OCI-LY3 (cell line): Measurements from ENCODE around the gene GLT1D1.

ENCODE experiments used
- H2AFZ ChIP-seq: fragments of 200-600, 300-600 bp; shearing (Covaris generic); 2 replicates; pipeline ENCODE4 v1.6.0; 2014; ENCODE audit warnings: antibody characterized with exemption, low read depth, low read length
- H3K27ac ChIP-seq: fragments of 200-600, 300-600 bp; sonication (generic); 2 replicates; pipeline ENCODE4 v1.5.1; 2014; ENCODE audit warnings: mild to moderate bottlenecking, low read length, moderate library complexity, mixed read lengths
- H3K27me3 ChIP-seq: fragments of 200-600, 300-600 bp; sonication (generic); 2 replicates; pipeline ENCODE4 v1.6.1; 2014; ENCODE audit warnings: low read depth, low read length, mixed read lengths
- H3K36me3 ChIP-seq: fragments of 200-600, 300-600 bp; sonication (generic); replicated peaks from 2 replicates; pipeline ENCODE3; 2014; ENCODE audit warnings: low read depth, low read length, mixed read lengths
- H3K4me1 ChIP-seq: fragments of 300-600, 200-600 bp; sonication (generic); 2 replicates; pipeline ENCODE4 v1.6.1; 2014; ENCODE audit warnings: low read length, mixed read lengths
- H3K4me2 ChIP-seq: fragments of 200-600, 300-600 bp; sonication (generic); 2 replicates; pipeline ENCODE4 v1.6.1; 2014; ENCODE audit warnings: low read length, mixed read lengths
- H3K4me3 ChIP-seq: fragments of 300-600, 200-600 bp; sonication (generic); 2 replicates; pipeline ENCODE4 v1.5.1; 2014; ENCODE audit warnings: antibody characterized with exemption, mild to moderate bottlenecking, low read length, moderate library complexity
- H3K79me2 ChIP-seq: fragments of 300-600, 200-600 bp; shearing (Covaris generic); 2 replicates; pipeline ENCODE4 v1.6.1; 2014; ENCODE audit warnings: mild to moderate bottlenecking, low read length, mixed read lengths
- H3K9ac ChIP-seq: fragments of 300-600, 200-600 bp; shearing (Covaris generic); 2 replicates; pipeline ENCODE4 v1.6.0; 2014; ENCODE audit warnings: mild to moderate bottlenecking, low read length, moderate library complexity
- H3K9me3 ChIP-seq: fragments of 200-600, 300-600 bp; shearing (Covaris generic); 2 replicates; pipeline ENCODE4 v1.6.1; 2014; ENCODE audit warnings: low read length, mixed read lengths; ENCODE audit not compliant: insufficient read depth
- H4K20me1 ChIP-seq: fragments of 200-600, 300-600 bp; sonication (generic); 2 replicates; pipeline ENCODE4 v1.6.1; 2016; ENCODE audit warnings: low read length, mixed read lengths; ENCODE audit not compliant: insufficient read depth
- EZH2phosphoT487 ChIP-seq: fragments of 200-600 bp; shearing (Covaris generic); IDR thresholded peaks from 2 replicates; pipeline ENCODE4 v1.6.1; 2018; ENCODE audit warnings: antibody characterized with exemption, mixed run types, low read depth
- TF ChIP-seq, protein P1 (sequence below): fragments of 200-600, 300-600 bp; sonication (generic); IDR thresholded peaks from 2 replicates; pipeline ENCODE4 v1.5.1; 2014; ENCODE audit warnings: antibody characterized with exemption, low read length, low read depth

GLT1D1 gene

DNA sequence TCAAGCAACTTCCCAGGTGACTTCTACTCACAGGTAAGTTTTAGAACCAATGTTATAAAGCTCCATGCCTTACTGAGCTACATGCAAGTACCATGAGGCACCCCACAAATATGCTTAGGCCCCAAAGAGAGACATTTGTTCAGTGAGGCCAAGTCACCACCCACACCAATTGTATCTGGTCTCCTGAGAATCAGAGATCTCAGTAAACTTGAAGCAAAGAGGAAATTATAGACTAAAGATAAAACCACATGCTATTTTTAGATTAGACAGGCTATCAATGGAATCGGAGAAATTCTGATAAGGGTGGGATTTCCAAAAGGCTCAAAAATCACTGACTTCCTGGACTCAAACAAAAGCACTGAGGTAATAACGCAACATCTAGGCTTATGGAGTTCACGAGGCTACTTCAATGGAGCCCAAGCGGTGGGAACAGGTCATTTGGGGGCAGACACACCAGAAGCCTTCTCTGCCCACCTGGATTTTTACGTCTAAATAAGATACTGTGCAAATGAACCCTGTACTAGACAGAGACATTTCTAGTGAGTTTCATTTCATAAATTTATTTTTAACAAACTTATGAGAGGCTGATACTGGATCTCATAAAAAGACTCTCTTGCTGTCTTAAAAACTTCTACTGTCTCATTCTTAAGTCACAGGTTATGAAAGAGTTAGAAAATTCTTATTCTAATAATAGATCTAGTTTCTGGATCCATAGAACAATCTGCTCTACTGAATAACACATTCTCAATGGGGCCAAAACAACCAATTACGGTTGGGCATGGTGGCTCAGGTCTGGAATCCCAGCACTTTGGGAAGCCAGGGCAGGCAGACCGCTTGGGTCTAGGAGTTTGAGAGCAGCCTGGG lies 37.3 kb upstream of the GLT1D1 start:
- peak overlapping the region; percentile 80 for H3K4me2 ChIP-seq
- no peaks in the 10 kb centered on the region for H3K9me3 ChIP-seq
- H3K79me2 ChIP-seq = peaks cover 100% of the 10 kb centered on the region
- H3K27me3 ChIP-seq = no peaks in the 10 kb centered on the region
- peaks cover 94% of the 10 kb centered on the region for H4K20me1 ChIP-seq
- no peak overlapping the region for H2AFZ ChIP-seq
- TF ChIP-seq EZH2phosphoT487 = no peak
- TF ChIP-seq, protein P1, sequence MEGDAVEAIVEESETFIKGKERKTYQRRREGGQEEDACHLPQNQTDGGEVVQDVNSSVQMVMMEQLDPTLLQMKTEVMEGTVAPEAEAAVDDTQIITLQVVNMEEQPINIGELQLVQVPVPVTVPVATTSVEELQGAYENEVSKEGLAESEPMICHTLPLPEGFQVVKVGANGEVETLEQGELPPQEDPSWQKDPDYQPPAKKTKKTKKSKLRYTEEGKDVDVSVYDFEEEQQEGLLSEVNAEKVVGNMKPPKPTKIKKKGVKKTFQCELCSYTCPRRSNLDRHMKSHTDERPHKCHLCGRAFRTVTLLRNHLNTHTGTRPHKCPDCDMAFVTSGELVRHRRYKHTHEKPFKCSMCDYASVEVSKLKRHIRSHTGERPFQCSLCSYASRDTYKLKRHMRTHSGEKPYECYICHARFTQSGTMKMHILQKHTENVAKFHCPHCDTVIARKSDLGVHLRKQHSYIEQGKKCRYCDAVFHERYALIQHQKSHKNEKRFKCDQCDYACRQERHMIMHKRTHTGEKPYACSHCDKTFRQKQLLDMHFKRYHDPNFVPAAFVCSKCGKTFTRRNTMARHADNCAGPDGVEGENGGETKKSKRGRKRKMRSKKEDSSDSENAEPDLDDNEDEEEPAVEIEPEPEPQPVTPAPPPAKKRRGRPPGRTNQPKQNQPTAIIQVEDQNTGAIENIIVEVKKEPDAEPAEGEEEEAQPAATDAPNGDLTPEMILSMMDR = no peak
- peak overlapping the region; percentile 6; the same call in 1 of the 2 replicates for H3K27ac ChIP-seq
- peak overlapping the region; percentile 14 for H3K4me3 ChIP-seq
- peaks cover 83% of the 10 kb centered on the region for H3K4me1 ChIP-seq
- H3K9ac ChIP-seq = 0 out of 2 replicates have a peak overlapping the region, but pooled peaks have one; percentile 12
- peaks cover 51% of the 10 kb centered on the region for H3K36me3 ChIP-seq

DNA sequence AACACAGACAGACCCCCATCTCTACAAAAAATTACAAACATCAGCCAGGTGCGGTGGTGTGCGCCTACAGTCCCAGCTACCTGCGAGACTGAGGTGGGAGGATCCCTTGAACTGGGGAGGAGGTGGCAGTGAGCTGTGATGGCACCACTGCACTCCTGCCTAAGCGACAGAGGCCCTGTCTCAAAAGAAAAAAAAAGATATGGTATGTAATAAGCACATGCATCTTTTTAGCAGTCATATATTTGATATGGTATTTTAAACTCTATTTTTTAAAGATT lies 36.7 kb upstream of the GLT1D1 start:
- H3K4me1 ChIP-seq = peaks cover 83% of the 10 kb centered on the region
- peak overlapping the region; percentile 6; the same call in 1 of the 2 replicates for H3K27ac ChIP-seq
- H3K79me2 ChIP-seq = peaks cover 100% of the 10 kb centered on the region
- peak overlapping the region; percentile 80 for H3K4me2 ChIP-seq
- 0 out of 2 replicates have a peak overlapping the region, but pooled peaks have one; percentile 12 for H3K9ac ChIP-seq
- peaks cover 89% of the 10 kb centered on the region for H4K20me1 ChIP-seq
- peaks cover 54% of the 10 kb centered on the region for H3K36me3 ChIP-seq
- peak overlapping the region; percentile 14 for H3K4me3 ChIP-seq
- TF ChIP-seq, protein P1 = no peak
- TF ChIP-seq EZH2phosphoT487 = no peak
- H3K9me3 ChIP-seq = no peaks in the 10 kb centered on the region
- H3K27me3 ChIP-seq = no peaks in the 10 kb centered on the region
- no peak overlapping the region for H2AFZ ChIP-seq

DNA sequence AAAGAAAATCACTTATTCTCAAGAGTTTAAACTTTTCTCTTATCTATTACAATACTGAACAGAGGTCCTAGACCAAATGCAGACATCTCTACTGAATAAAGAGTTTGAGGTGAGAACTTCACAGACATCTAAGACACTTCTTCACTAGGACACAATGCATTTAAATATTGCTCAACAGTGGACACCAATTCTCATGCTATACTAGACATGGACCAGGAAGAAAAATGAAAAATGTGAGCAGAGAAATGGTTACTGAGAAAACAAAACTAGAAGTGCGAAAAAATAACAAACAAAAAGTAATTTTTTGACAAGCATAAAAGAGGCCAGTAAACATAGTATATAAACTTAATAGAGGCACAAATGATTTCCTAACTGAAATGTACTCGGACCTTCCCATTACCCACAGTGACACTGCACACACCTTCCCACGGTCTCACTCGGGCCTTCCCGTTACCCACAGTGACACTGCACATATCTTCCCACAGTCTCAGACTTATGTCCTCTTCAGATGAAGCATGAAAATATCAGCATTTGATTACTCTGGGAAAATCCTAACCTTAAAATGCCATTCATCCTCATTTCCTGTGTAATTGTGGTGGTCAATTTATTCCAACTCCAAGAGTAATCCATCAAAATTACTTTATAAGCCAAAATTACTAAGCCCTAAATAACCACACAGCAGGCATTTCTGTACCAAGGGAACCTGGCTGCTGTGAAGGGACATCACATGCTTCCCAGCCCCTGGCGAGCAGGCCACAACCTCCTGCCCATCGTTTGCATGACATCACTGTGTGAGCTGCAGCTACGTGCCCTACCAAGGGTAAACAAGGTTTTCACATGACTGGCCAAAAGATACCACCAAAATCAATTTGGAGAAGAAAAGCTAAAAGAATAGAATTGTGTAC lies 35.9 kb upstream of the GLT1D1 start:
- H3K79me2 ChIP-seq = peaks cover 100% of the 10 kb centered on the region
- peak overlapping the region; percentile 64 for H3K4me3 ChIP-seq
- H3K36me3 ChIP-seq = peaks cover 50% of the 10 kb centered on the region
- no peaks in the 10 kb centered on the region for H3K9me3 ChIP-seq
- H3K4me2 ChIP-seq = peak overlapping the region; percentile 80
- H3K27me3 ChIP-seq = no peaks in the 10 kb centered on the region
- no peak overlapping the region for H2AFZ ChIP-seq
- H3K9ac ChIP-seq = peak overlapping the region; percentile 42
- no peak for TF ChIP-seq EZH2phosphoT487
- TF ChIP-seq, protein P1 = no peak
- H4K20me1 ChIP-seq = peaks cover 81% of the 10 kb centered on the region
- peak overlapping the region; percentile 96 for H3K27ac ChIP-seq
- peaks cover 79% of the 10 kb centered on the region for H3K4me1 ChIP-seq
